ENCODE data around the gene CDH5. TPM values are rescaled to one million over a fixed set of nuclear protein-coding genes. Genes with fewer than 3 reads are reported as not detected.

CDH5 gene
- total RNA-seq, 2 experiments from 2014 or later = not detected

DNA sequence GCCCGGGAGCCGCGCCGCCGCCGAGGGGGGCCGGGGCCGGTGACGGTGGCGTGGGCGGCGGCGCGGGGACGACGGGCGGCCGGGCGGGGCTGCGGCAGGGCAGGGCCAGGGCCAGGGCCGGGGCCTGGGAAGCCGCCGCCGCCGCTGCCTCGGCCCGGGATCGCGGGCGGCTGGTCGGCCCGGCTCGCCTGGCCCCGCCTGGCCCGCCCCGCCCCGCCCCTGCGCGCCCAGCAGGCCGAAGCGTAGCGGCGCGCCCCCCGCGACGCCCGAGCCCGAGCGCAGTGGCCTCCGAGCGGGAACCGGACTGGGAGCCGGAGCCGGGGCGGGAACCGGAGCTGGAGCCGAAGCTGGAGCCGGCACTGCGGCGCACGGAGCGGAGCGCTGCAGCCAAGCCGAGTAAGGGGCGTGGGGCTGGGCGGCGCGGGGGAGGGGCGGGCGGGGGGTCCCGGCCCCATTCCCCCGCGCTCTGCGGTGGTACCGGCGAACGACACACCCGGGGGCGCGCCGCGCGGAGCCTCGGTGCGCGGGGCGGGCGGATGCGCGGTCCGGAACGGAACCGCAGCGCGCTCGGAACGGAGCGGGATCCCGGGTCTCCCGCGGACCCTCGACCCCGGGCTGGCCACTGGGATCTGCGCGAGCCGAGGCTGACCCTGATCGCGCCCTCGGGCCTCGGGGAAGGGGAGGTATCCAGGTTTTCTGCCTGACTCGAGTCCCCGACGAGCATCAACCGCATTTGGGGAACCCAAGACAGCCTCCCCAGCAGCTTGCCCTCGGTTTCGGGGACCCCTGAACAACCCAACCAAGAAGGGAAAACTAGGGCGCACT, 60.8 kb downstream of the CDH5 start, which contains the start of gene BEAN1:
Gene BEAN1, plus strand, starts transcription at position 260 of the 825 bp plus-strand sequence. CDS start 10,382 bp downstream, outside the sequence.
- BruUV-seq (replicated peaks) = no TSS peak
- Histone ChIP-seq H3K79me2 (ENCODE audit: insufficient read depth, low read depth, low read length) (no peaks in the 10 kb centered on the region), H4K20me1 (ENCODE audit: insufficient read depth, low read length) (no peaks in the 10 kb centered on the region), H3K9me2 (ENCODE audit: insufficient read depth, low read length) (no peaks in the 10 kb centered on the region), H3K9me3 (ENCODE audit: low read length) (no peaks in the 10 kb centered on the region), H2AFZ (ENCODE audit: low read length) (no peak within 1 kb of the TSS), H3K27ac (ENCODE audit: low read depth, low read length, poor library complexity, severe bottlenecking) (no peak within 1 kb of the TSS), H3K4me1 (ENCODE audit: insufficient read depth, low read length, poor library complexity, severe bottlenecking) (no peaks in the 10 kb centered on the region), H3K4me2 (ENCODE audit: low read length) (no peak within 1 kb of the TSS), H3K36me3 (ENCODE audit: insufficient read depth, low read length) (no peaks in the 10 kb centered on the region), H3K4me3 (ENCODE audit: low read depth, low read length, poor library complexity, severe bottlenecking) (no peak within 1 kb of the TSS)
- no peak for DNase-seq (ENCODE audit: low spot score)
- CTCF ChIA-PET (ENCODE audit: unreplicated experiment) = no interaction called here
- POLR2A ChIA-PET = no interaction called here
- TF ChIP-seq, protein P1, sequence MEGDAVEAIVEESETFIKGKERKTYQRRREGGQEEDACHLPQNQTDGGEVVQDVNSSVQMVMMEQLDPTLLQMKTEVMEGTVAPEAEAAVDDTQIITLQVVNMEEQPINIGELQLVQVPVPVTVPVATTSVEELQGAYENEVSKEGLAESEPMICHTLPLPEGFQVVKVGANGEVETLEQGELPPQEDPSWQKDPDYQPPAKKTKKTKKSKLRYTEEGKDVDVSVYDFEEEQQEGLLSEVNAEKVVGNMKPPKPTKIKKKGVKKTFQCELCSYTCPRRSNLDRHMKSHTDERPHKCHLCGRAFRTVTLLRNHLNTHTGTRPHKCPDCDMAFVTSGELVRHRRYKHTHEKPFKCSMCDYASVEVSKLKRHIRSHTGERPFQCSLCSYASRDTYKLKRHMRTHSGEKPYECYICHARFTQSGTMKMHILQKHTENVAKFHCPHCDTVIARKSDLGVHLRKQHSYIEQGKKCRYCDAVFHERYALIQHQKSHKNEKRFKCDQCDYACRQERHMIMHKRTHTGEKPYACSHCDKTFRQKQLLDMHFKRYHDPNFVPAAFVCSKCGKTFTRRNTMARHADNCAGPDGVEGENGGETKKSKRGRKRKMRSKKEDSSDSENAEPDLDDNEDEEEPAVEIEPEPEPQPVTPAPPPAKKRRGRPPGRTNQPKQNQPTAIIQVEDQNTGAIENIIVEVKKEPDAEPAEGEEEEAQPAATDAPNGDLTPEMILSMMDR (conservative IDR thresholded peaks at IDR 0.05; ENCODE audit: low read length) = no peak
- no peak for TF ChIP-seq EZH2phosphoT487 (IDR thresholded peaks at IDR 0.05; ENCODE audit: borderline replicate concordance, low read depth, low read length)
- intact Hi-C loops (cut with micrococcal nuclease; ENCODE audit: unreplicated experiment) = no loop called here

DNA sequence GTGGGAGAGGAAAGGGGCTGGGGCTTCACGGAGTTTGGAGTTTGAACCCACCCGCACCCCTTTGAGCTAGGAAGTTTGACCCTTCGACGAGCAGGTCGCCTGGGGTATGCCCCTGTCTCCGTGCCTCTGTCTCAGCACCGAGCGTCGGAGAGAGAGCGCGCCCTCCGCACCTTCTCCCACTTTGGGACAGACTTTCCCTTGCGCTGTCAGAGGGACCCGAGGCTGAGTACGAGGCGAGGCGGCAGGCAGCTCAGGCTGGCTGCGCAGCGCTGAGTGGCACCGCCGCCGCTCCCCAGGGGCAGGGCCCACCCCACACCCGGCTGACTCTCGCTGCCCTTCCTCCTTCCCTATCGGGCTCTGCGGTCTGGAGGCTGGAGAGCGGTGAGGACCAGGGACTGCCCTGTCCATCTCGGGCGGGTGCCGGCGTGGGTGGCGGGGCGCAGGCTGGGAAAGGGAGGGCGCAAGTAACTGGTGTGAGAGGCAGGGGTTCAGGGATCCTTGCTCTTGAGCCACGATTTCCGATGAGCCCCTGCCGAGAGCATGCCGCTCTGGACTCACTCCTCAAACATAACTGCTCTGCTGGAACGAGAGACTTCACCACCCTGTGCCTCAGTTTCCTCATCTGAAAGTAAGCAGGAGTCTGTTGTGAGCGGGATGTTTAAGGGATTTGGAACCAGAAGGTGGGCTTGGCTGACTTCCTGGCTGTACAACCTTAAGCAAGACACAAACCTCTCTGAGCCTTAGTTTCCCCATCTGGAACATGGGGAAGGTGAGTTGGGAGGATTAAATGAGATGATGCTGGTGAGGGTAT, 61.6 kb downstream of the CDH5 start:
- intact Hi-C loops (cut with micrococcal nuclease; ENCODE audit: unreplicated experiment) = no loop called here
- Histone ChIP-seq H3K79me2 (ENCODE audit: insufficient read depth, low read depth, low read length) (no peaks in the 10 kb centered on the region), H3K4me1 (ENCODE audit: insufficient read depth, low read length, poor library complexity, severe bottlenecking) (no peaks in the 10 kb centered on the region), H3K27ac (ENCODE audit: low read depth, low read length, poor library complexity, severe bottlenecking) (no peak overlapping the region), H3K4me3 (ENCODE audit: low read depth, low read length, poor library complexity, severe bottlenecking) (no peak overlapping the region), H4K20me1 (ENCODE audit: insufficient read depth, low read length) (no peaks in the 10 kb centered on the region), H3K9me3 (ENCODE audit: low read length) (no peaks in the 10 kb centered on the region), H3K9me2 (ENCODE audit: insufficient read depth, low read length) (no peaks in the 10 kb centered on the region), H2AFZ (ENCODE audit: low read length) (no peak overlapping the region), H3K4me2 (ENCODE audit: low read length) (no peak overlapping the region), H3K36me3 (ENCODE audit: insufficient read depth, low read length) (no peaks in the 10 kb centered on the region)
- no peak for TF ChIP-seq EZH2phosphoT487 (IDR thresholded peaks at IDR 0.05; ENCODE audit: borderline replicate concordance, low read depth, low read length)
- TF ChIP-seq, protein P1 (conservative IDR thresholded peaks at IDR 0.05; ENCODE audit: low read length) = no peak
- DNase-seq (ENCODE audit: low spot score) = no peak
- POLR2A ChIA-PET = no interaction called here
- no TSS peak for BruUV-seq (replicated peaks)
- CTCF ChIA-PET (ENCODE audit: unreplicated experiment) = no interaction called here
